ENCODE data around the gene GTF2F2. TPM values are rescaled to one million over a fixed set of nuclear protein-coding genes. Genes with fewer than 3 reads are reported as not detected.
"Not testable (repeated sequence)": the region's sequence is repeated elsewhere in the genome, so short reads cannot be mapped to it uniquely, and the experiment has no call there.

The GTF2F2 gene
- total RNA-seq, 4 donors from 2014 or later: 24.5 to 35.0 (median 30.5) TPM

GRCh38 chr13:45298206-45298505 is 177.8 kb downstream of the GTF2F2 start:
- Histone ChIP-seq H3K36me3 (no peaks in the 10 kb centered on the region), H3K4me3 (no peak overlapping the region), H3K27ac (no peak overlapping the region), H3K4me1 (no peaks in the 10 kb centered on the region), H3K27me3 (peaks cover 3% of the 10 kb centered on the region), H3K9me3 (no peaks in the 10 kb centered on the region)
- 75% methylated on average over 2 of the region's 2 CpGs for WGBS
- no peak for DNase-seq (ENCODE audit: low spot score in 2 of 2)
- TF ChIP-seq EP300 (IDR thresholded peaks at IDR 0.05): no peak
- no peak for TF ChIP-seq POLR2AphosphoS5 (IDR thresholded peaks at IDR 0.05)
- TF ChIP-seq CTCF (IDR thresholded peaks at IDR 0.05): no peak
- TF ChIP-seq POLR2A (IDR thresholded peaks at IDR 0.05): no peak

GRCh38 chr13:45298550-45298949 is 178.2 kb downstream of the GTF2F2 start:
- H3K27me3 ChIP-seq; H3K9me3 ChIP-seq; H3K36me3 ChIP-seq; H3K27ac ChIP-seq; H3K4me3 ChIP-seq; H3K4me1 ChIP-seq; DNase-seq (ENCODE audit: low spot score in 2 of 2): not testable (repeated sequence)
- WGBS: 93% methylated on average over 3 of the region's 3 CpGs

- DNase-seq (ENCODE audit: low spot score in 2 of 2): no peak
- Histone ChIP-seq H3K36me3 (no peaks in the 10 kb centered on the region), H3K4me1 (no peaks in the 10 kb centered on the region), H3K9me3 (no peaks in the 10 kb centered on the region), H3K4me3 (no peak overlapping the region), H3K27ac (no peak overlapping the region), H3K27me3 (peaks cover 3% of the 10 kb centered on the region)
- no peak for TF ChIP-seq CTCF (IDR thresholded peaks at IDR 0.05)
- TF ChIP-seq POLR2AphosphoS5 (IDR thresholded peaks at IDR 0.05): no peak
- TF ChIP-seq EP300 (IDR thresholded peaks at IDR 0.05): no peak
- TF ChIP-seq POLR2A (IDR thresholded peaks at IDR 0.05): no peak
- 77% methylated on average over 3 of the region's 3 CpGs for WGBS
Measured at GRCh38 chr13:45299194-45299593, 178.9 kb downstream of the GTF2F2 start.

- no peaks in the 10 kb centered on the region for H3K9me3 ChIP-seq
- H3K27ac ChIP-seq: no peak overlapping the region
- no peak overlapping the region for H3K4me3 ChIP-seq
- H3K4me1 ChIP-seq: no peaks in the 10 kb centered on the region
- H3K27me3 ChIP-seq: peaks cover 3% of the 10 kb centered on the region
- no peaks in the 10 kb centered on the region for H3K36me3 ChIP-seq
- TF ChIP-seq POLR2AphosphoS5 (IDR thresholded peaks at IDR 0.05): no peak
- TF ChIP-seq POLR2A (IDR thresholded peaks at IDR 0.05): no peak
- TF ChIP-seq CTCF (IDR thresholded peaks at IDR 0.05): no peak
- no peak for TF ChIP-seq EP300 (IDR thresholded peaks at IDR 0.05)
- 80% methylated on average over 9 of the region's 9 CpGs for WGBS
- no peak for DNase-seq (ENCODE audit: low spot score in 2 of 2)
Measured at GRCh38 chr13:45300190-45300985, 180.1 kb downstream of the GTF2F2 start.

- Histone ChIP-seq H3K4me1 (no peaks in the 10 kb centered on the region), H3K27ac (no peak overlapping the region), H3K9me3 (no peaks in the 10 kb centered on the region), H3K4me3 (no peak overlapping the region), H3K36me3 (no peaks in the 10 kb centered on the region), H3K27me3 (peaks cover 3% of the 10 kb centered on the region)
- no peak for TF ChIP-seq CTCF (IDR thresholded peaks at IDR 0.05)
- TF ChIP-seq EP300 (IDR thresholded peaks at IDR 0.05): no peak
- TF ChIP-seq POLR2A (IDR thresholded peaks at IDR 0.05): no peak
- no peak for TF ChIP-seq POLR2AphosphoS5 (IDR thresholded peaks at IDR 0.05)
- DNase-seq (ENCODE audit: low spot score in 2 of 2): no peak
- 77% methylated on average over 11 of the region's 11 CpGs for WGBS
Measured at GRCh38 chr13:45301263-45301662, 181.0 kb downstream of the GTF2F2 start.

- TF ChIP-seq POLR2A (IDR thresholded peaks at IDR 0.05) (no peak), CTCF (IDR thresholded peaks at IDR 0.05) (no peak), EP300 (IDR thresholded peaks at IDR 0.05) (no peak), POLR2AphosphoS5 (IDR thresholded peaks at IDR 0.05) (no peak)
- Histone ChIP-seq H3K36me3 (no peaks in the 10 kb centered on the region), H3K27me3 (peaks cover 3% of the 10 kb centered on the region), H3K9me3 (no peaks in the 10 kb centered on the region), H3K4me3 (no peak overlapping the region), H3K27ac (no peak overlapping the region), H3K4me1 (no peaks in the 10 kb centered on the region)
- 32% methylated on average over 3 of the region's 3 CpGs for WGBS
- no peak for DNase-seq (ENCODE audit: low spot score in 2 of 2)
Measured at GRCh38 chr13:45302507-45302906, 182.2 kb downstream of the GTF2F2 start.
